ENCODE data around the gene C16orf89. TPM values are rescaled to one million over a fixed set of nuclear protein-coding genes. Genes with fewer than 3 reads are reported as not detected.

Gene C16orf89
- polyA plus RNA-seq, 1 of the 3 experiments (the other 2 are of a cell fraction), result not detected

- H3K79me2 ChIP-seq (ENCODE audit: insufficient read depth), result no peaks in the 10 kb centered on the region
- H3K36me3 ChIP-seq (replicated peaks in 1 of 2; ENCODE audit: control insufficient read depth in 1 of 2, insufficient read depth in 2 of 2, low read length in 1 of 2), result no peaks in the 10 kb centered on the region
- no peak overlapping the region for H3K4me3 ChIP-seq (ENCODE audit: low read depth in 2 of 2, low read length in 1 of 2)
- ChIA-PET POLR2A (no interaction called here), CTCF (no interaction called here)
- no peaks in the 10 kb centered on the region for H3K9me3 ChIP-seq
- TF ChIP-seq RXRA (IDR thresholded peaks at IDR 0.05; ENCODE audit: borderline replicate concordance, low read depth) (no peak), RCOR1 (IDR thresholded peaks at IDR 0.05; ENCODE audit: low read length) (no peak), RFX5 (IDR thresholded peaks at IDR 0.05; ENCODE audit: low read length) (no peak), JUND (IDR thresholded peaks at IDR 0.05) (no peak), GATA2 (CRISPR knock-in tag; IDR thresholded peaks at IDR 0.05) (no peak), EP300 (IDR thresholded peaks at IDR 0.05; ENCODE audit: borderline replicate concordance in 1 of 2, low read depth in 1 of 2, low read length in 1 of 2) (no peak), TCF12 (IDR thresholded peaks at IDR 0.05) (no peak), MXI1 (IDR thresholded peaks at IDR 0.05; ENCODE audit: low read depth, low read length) (no peak)
- peaks cover 7% of the 10 kb centered on the region; the same call in 1 of the 2 replicates for H3K27me3 ChIP-seq (ENCODE audit: insufficient read depth)
- 7% methylated on average over 2 of the region's 2 CpGs for WGBS (ENCODE audit: low lambda C conversion rate)
- no peak overlapping the region for H3K4me2 ChIP-seq
- H3K4me1 ChIP-seq (ENCODE audit: control insufficient read depth in 1 of 2, insufficient read depth in 2 of 2, low read depth in 1 of 2, low read length in 1 of 2), result no peaks in the 10 kb centered on the region
- H3K27ac ChIP-seq (ENCODE audit: low read depth in 2 of 2, low read length in 1 of 2), result no peak overlapping the region
- no peaks in the 10 kb centered on the region for H3K9me2 ChIP-seq
- H3K9ac ChIP-seq, result no peak overlapping the region
- no peaks in the 10 kb centered on the region for H3F3A ChIP-seq (replicated peaks; ENCODE audit: insufficient read depth)
- no peak overlapping the region for H2AFZ ChIP-seq (ENCODE audit: low read depth)
- H4K20me1 ChIP-seq (ENCODE audit: insufficient read depth), result no peaks in the 10 kb centered on the region
- no peak for DNase-seq
These were observed 18.8 kb downstream of the C16orf89 start for GRCh38 chr16:5046914-5047313.

- H3K9ac ChIP-seq, result no peak overlapping the region
- no peaks in the 10 kb centered on the region for H3F3A ChIP-seq (replicated peaks; ENCODE audit: insufficient read depth)
- CTCF ChIA-PET, result interaction anchor here (0.9 to 1.0 kb wide), 2 partner anchors 9 to 39 kb away, joined by 3 read pairs; no protein-coding TSS in a partner anchor
- H3K4me1 ChIP-seq (ENCODE audit: control insufficient read depth in 1 of 2, insufficient read depth in 2 of 2, low read depth in 1 of 2, low read length in 1 of 2), result no peaks in the 10 kb centered on the region
- H3K27me3 ChIP-seq (ENCODE audit: insufficient read depth), result no peaks in the 10 kb centered on the region; the same call in 1 of the 2 replicates
- TF ChIP-seq PBX3 (IDR thresholded peaks at IDR 0.05), result no peak
- TF ChIP-seq TEAD4 (IDR thresholded peaks at IDR 0.05; ENCODE audit: borderline replicate concordance, insufficient read depth), result no peak
- TF ChIP-seq USF2 (IDR thresholded peaks at IDR 0.05; ENCODE audit: borderline replicate concordance, low read depth, low read length), result no peak
- no peak for TF ChIP-seq USF1 (IDR thresholded peaks at IDR 0.05; ENCODE audit: borderline replicate concordance, low read depth)
- TF ChIP-seq MEF2A (IDR thresholded peaks at IDR 0.05; ENCODE audit: borderline replicate concordance, low read depth), result no peak
- no peak for TF ChIP-seq REST (IDR thresholded peaks at IDR 0.05; ENCODE audit: low read depth, low read length)
- no peak for TF ChIP-seq MXI1 (IDR thresholded peaks at IDR 0.05; ENCODE audit: low read depth, low read length)
- no peak for TF ChIP-seq EP300 (IDR thresholded peaks at IDR 0.05; ENCODE audit: borderline replicate concordance in 1 of 2, low read depth in 1 of 2, low read length in 1 of 2)
- TF ChIP-seq SMC3 (IDR thresholded peaks at IDR 0.05; ENCODE audit: low read depth, low read length), result no peak
- TF ChIP-seq TCF12 (IDR thresholded peaks at IDR 0.05), result no peak
- TF ChIP-seq POLR2AphosphoS5 (IDR thresholded peaks at IDR 0.05; ENCODE audit: low read depth, low read length), result no peak
- TF ChIP-seq FOSL2 (IDR thresholded peaks at IDR 0.05; ENCODE audit: borderline replicate concordance, low read depth), result no peak
- no peak for TF ChIP-seq YY1 (IDR thresholded peaks at IDR 0.05; ENCODE audit: low read depth)
- no peak overlapping the region for H3K4me3 ChIP-seq (ENCODE audit: low read depth in 2 of 2, low read length in 1 of 2)
- H3K36me3 ChIP-seq (replicated peaks in 1 of 2; ENCODE audit: control insufficient read depth in 1 of 2, insufficient read depth in 2 of 2, low read length in 1 of 2), result no peaks in the 10 kb centered on the region
- H2AFZ ChIP-seq (ENCODE audit: low read depth), result no peak overlapping the region
- no peaks in the 10 kb centered on the region for H3K9me2 ChIP-seq
- no peak overlapping the region for H3K4me2 ChIP-seq
- no peaks in the 10 kb centered on the region for H3K79me2 ChIP-seq (ENCODE audit: insufficient read depth)
- no peaks in the 10 kb centered on the region for H3K9me3 ChIP-seq
- WGBS (ENCODE audit: low lambda C conversion rate), result 66% methylated on average over 10 of the region's 10 CpGs
- no peaks in the 10 kb centered on the region for H4K20me1 ChIP-seq (ENCODE audit: insufficient read depth)
- POLR2A ChIA-PET, result no interaction called here
- DNase-seq, result no peak
- no peak overlapping the region for H3K27ac ChIP-seq (ENCODE audit: low read depth in 2 of 2, low read length in 1 of 2)
These were observed 20.1 kb downstream of the C16orf89 start for GRCh38 chr16:5045499-5046115.

Data from SK-N-SH (cell line).